Tibial nerve (tissue), 3 donors: ENCODE data around the gene KMT2C.

Source experiments
- CTCF ChIP-seq, 5 experiments: fragments of 200-600 bp in 3 of 5; fragments of 450-650 bp in 2 of 5; sonication (generic) in 3 of 5; IDR thresholded peaks; one replicate each; pipeline ENCODE4 v1.5.1; 2016 to 2019; ENCODE audit warnings: antibody characterized with exemption in 5 of 5, mild to moderate bottlenecking in 3 of 5, moderate library complexity in 2 of 5
- POLR2A ChIP-seq, 2 donors: fragments of 450-650 bp; IDR thresholded peaks; one replicate each; pipeline ENCODE4 v1.6.1; 2017; ENCODE audit warnings: antibody characterized with exemption in 2 of 2, mild to moderate bottlenecking in 2 of 2, moderate library complexity in 2 of 2

- no peak for TF ChIP-seq CTCF (IDR thresholded peaks at IDR 0.05)
- TF ChIP-seq POLR2A (IDR thresholded peaks at IDR 0.05): no peak
Measured at GRCh38 chr7:152103691-152104090, 332.1 kb downstream of the KMT2C start.
